H1 (cell line): ENCODE results near the gene ZDHHC11B. TPM values are rescaled to one million over a fixed set of nuclear protein-coding genes. Genes with fewer than 3 reads are reported as not detected.
"Not testable (repeated sequence)": the region's sequence is repeated elsewhere in the genome, so short reads cannot be mapped to it uniquely, and the experiment has no call there.

Experiments
- CTCF ChIA-PET: fragments of 300-600 bp; sonication (Branson Sonifier 250); formaldehyde crosslinking; loops from one replicate; lab custom pipeline; 2021; ENCODE audit not compliant: partially characterized antibody; lab: Charles Lee
- POLR2A ChIA-PET: fragments of 300-600 bp; sonication (Branson Sonifier 250); formaldehyde crosslinking; loops from one replicate; lab custom pipeline; 2021; ENCODE audit warnings: inconsistent platforms; ENCODE audit not compliant: partially characterized antibody; lab: Charles Lee
- DNase-seq, 2 experiments: peaks; one replicate each; pipeline versions ENCODE4 v3.0.0 to v3.0.0-alpha.2; 2010 to 2022; ENCODE audit warnings: low spot score in 2 of 2, low read depth in 1 of 2, mixed read lengths in 1 of 2
- FAIRE-seq: peaks from 2 replicates; lab custom pipeline; 2011; peaks lifted over from hg19 to GRCh38; lab: Jason Lieb, UNC
- H2AFZ ChIP-seq: 2 replicates; pipeline ENCODE4 v1.8.1; 2012; ENCODE audit warnings: low read length, inconsistent platforms
- H2AK5ac ChIP-seq: 2 replicates; pipeline ENCODE4 v1.6.1; 2013; ENCODE audit warnings: low read depth, low read length
- H2BK120ac ChIP-seq: replicated peaks from 2 replicates; pipeline ENCODE3; 2013; ENCODE audit warnings: low read depth, low read length, inconsistent platforms
- H2BK12ac ChIP-seq: 2 replicates; pipeline ENCODE4 v1.6.1; 2013; ENCODE audit warnings: low read depth, low read length
- H2BK15ac ChIP-seq: 2 replicates; pipeline ENCODE4 v1.6.1; 2013; ENCODE audit warnings: low read length
- H2BK20ac ChIP-seq: 2 replicates; pipeline ENCODE4 v1.6.1; 2013; ENCODE audit warnings: low read length
- H2BK5ac ChIP-seq: 2 replicates; pipeline ENCODE4 v1.6.1; 2013; ENCODE audit warnings: low read depth, low read length
- H3K14ac ChIP-seq: 2 replicates; pipeline ENCODE4 v1.6.1; 2013; ENCODE audit warnings: inconsistent platforms; ENCODE audit not compliant: insufficient read length
- H3K18ac ChIP-seq: 2 replicates; pipeline ENCODE4 v1.6.1; 2013; ENCODE audit warnings: low read length; ENCODE audit errors: extremely low read depth
- H3K23ac ChIP-seq: 2 replicates; pipeline ENCODE4 v1.6.1; 2013; ENCODE audit warnings: inconsistent platforms; ENCODE audit not compliant: insufficient read length
- H3K23me2 ChIP-seq: 2 replicates; pipeline ENCODE4 v1.6.1; 2013; ENCODE audit warnings: low read depth, low read length
- H3K27ac ChIP-seq: 2 replicates; pipeline ENCODE4 v1.6.1; 2011; ENCODE audit warnings: low read depth, low read length, inconsistent platforms
- H3K27me3 ChIP-seq, 4 experiments: replicated peaks in 1 of 4; 1 replicate in 1 of 4; 2 replicates in 3 of 4; pipeline versions ENCODE4 v1.6.1 to v1.8.1; 2011 to 2013; ENCODE audit warnings: low read length in 3 of 4, mild to moderate bottlenecking in 3 of 4, inconsistent platforms in 2 of 4, mixed read lengths in 2 of 4, moderate library complexity in 1 of 4; ENCODE audit not compliant: control insufficient read depth in 3 of 4, insufficient read depth in 3 of 4; ENCODE audit errors: extremely low read depth in 1 of 4
- H3K36me3 ChIP-seq, 4 experiments: 2 replicates each; pipeline versions ENCODE4 v1.6.1 to v1.8.1; 2011 to 2013; ENCODE audit warnings: mild to moderate bottlenecking in 4 of 4, low read length in 3 of 4, moderate library complexity in 2 of 4, control low read depth in 1 of 4, inconsistent platforms in 1 of 4; ENCODE audit not compliant: insufficient read depth in 4 of 4, control insufficient read depth in 2 of 4
- H3K4ac ChIP-seq: replicated peaks from 2 replicates; pipeline ENCODE3; 2013; ENCODE audit warnings: low read length, low read depth, mixed read lengths, inconsistent platforms; ENCODE audit not compliant: insufficient read length
- H3K4me1 ChIP-seq, 4 experiments: replicated peaks in 1 of 4; 1 replicate in 1 of 4; 2 replicates in 3 of 4; pipeline versions ENCODE4 v1.6.1 to v1.8.1; 2011 to 2013; ENCODE audit warnings: low read length in 3 of 4, inconsistent platforms in 2 of 4, mixed read lengths in 1 of 4; ENCODE audit not compliant: insufficient read depth in 4 of 4, control insufficient read depth in 3 of 4
- H3K4me2 ChIP-seq, 2 experiments: 2 replicates each; pipeline versions ENCODE4 v1.6.1 to v1.8.1; 2011 to 2013; ENCODE audit warnings: low read depth in 2 of 2, low read length in 2 of 2, control low read depth in 1 of 2, inconsistent platforms in 1 of 2, mild to moderate bottlenecking in 1 of 2; ENCODE audit not compliant: insufficient read depth in 1 of 2
- H3K4me3 ChIP-seq, 4 experiments: fragments of 200-600, 300-600 bp in 1 of 4; sonication (generic), shearing (Covaris generic), sonication (Bioruptor Twin) in 1 of 4; 2 replicates each; pipeline versions ENCODE4 v1.5.1 to v1.8.1; 2011 to 2016; ENCODE audit warnings: low read length in 4 of 4, low read depth in 3 of 4, control low read depth in 2 of 4, inconsistent platforms in 2 of 4, mild to moderate bottlenecking in 2 of 4, mixed read lengths in 1 of 4, moderate library complexity in 1 of 4; ENCODE audit not compliant: insufficient read depth in 2 of 4; ENCODE audit errors: extremely low read depth in 1 of 4
- H3K56ac ChIP-seq: replicated peaks from 2 replicates; pipeline ENCODE3; 2013; ENCODE audit warnings: low read depth, mild to moderate bottlenecking, mixed read lengths, low read length, inconsistent platforms; ENCODE audit not compliant: insufficient read length
- H3K79me1 ChIP-seq: 2 replicates; pipeline ENCODE4 v1.6.1; 2013; ENCODE audit warnings: low read depth, low read length, control low read depth
- H3K79me2 ChIP-seq, 2 experiments: 2 replicates each; pipeline versions ENCODE4 v1.6.1 to v1.8.1; 2012 to 2013; ENCODE audit warnings: low read length in 2 of 2, mild to moderate bottlenecking in 2 of 2, inconsistent platforms in 1 of 2; ENCODE audit not compliant: insufficient read depth in 2 of 2, control insufficient read depth in 1 of 2
- H3K9ac ChIP-seq, 4 experiments: replicated peaks in 1 of 4; 1 replicate in 1 of 4; 2 replicates in 3 of 4; pipeline versions ENCODE4 v1.6.1 to v1.8.1; 2011 to 2013; ENCODE audit warnings: low read depth in 3 of 4, low read length in 3 of 4, control low read depth in 2 of 4, mild to moderate bottlenecking in 2 of 4, moderate library complexity in 2 of 4, inconsistent platforms in 1 of 4; ENCODE audit errors: extremely low read depth in 1 of 4
- H3K9me3 ChIP-seq, 2 experiments: 2 replicates each; pipeline versions ENCODE4 v1.6.1 to v1.8.1; 2012 to 2013; ENCODE audit warnings: mild to moderate bottlenecking in 2 of 2, moderate library complexity in 2 of 2, control low read depth in 1 of 2, inconsistent platforms in 1 of 2, low read depth in 1 of 2, low read length in 1 of 2, mixed read lengths in 1 of 2; ENCODE audit not compliant: insufficient read depth in 2 of 2
- H4K20me1 ChIP-seq, 2 experiments: replicated peaks in 1 of 2; 2 replicates each; pipeline versions ENCODE3 to v1.8.1; 2011 to 2013; ENCODE audit warnings: inconsistent platforms in 2 of 2, low read length in 2 of 2, mild to moderate bottlenecking in 1 of 2; ENCODE audit not compliant: insufficient read depth in 2 of 2, control insufficient read depth in 1 of 2
- H4K5ac ChIP-seq: 2 replicates; pipeline ENCODE4 v1.6.1; 2013; ENCODE audit warnings: low read length, low read depth, mixed read lengths, inconsistent platforms; ENCODE audit not compliant: insufficient read length
- H4K8ac ChIP-seq: 2 replicates; pipeline ENCODE4 v1.8.0; 2013; ENCODE audit warnings: mild to moderate bottlenecking, moderate library complexity, low read length, inconsistent platforms; ENCODE audit not compliant: insufficient read depth; ENCODE audit errors: extremely low read depth
- H4K91ac ChIP-seq: replicated peaks from 2 replicates; pipeline ENCODE3; 2013; ENCODE audit warnings: low read length, mixed read lengths, inconsistent platforms; ENCODE audit not compliant: insufficient read length
- PHF8 ChIP-seq: fragments of 200-600 bp; sonication (generic); conservative IDR thresholded peaks from 2 replicates; pipeline ENCODE4 v1.7.1; 2012; ENCODE audit warnings: low read depth, mild to moderate bottlenecking, inconsistent platforms, low read length, moderate library complexity
- WGBS, 2 experiments: shearing (Covaris generic) in 1 of 2; methylation state at CpG; one replicate each; pipeline versions ENCODE4 v1.1.6 to v1.1.7; 2013 to 2015; ENCODE audit warnings: low lambda C conversion rate in 2 of 2, mixed read lengths in 2 of 2, inconsistent platforms in 1 of 2, low coverage in 1 of 2, missing lambda C conversion rate in 1 of 2; ENCODE audit not compliant: insufficient replicate concordance in 2 of 2, insufficient coverage in 1 of 2, insufficient read length in 1 of 2; ENCODE audit errors: extremely low coverage in 1 of 2, missing lambda C conversion rate in 1 of 2; 5-methylcytosine and 5-hydroxymethylcytosine counted together
- polyA plus RNA-seq, 7 experiments: library from polyadenylated mRNA; depleted of rRNA in 3 of 7; stranded (reverse) in 5 of 7; unstranded in 2 of 7; fragments of >200 nt in 5 of 7; fragments of 200-250 nt in 2 of 7; gene quantifications; 1 replicate in 5 of 7; 2 replicates in 1 of 7; 4 replicates in 1 of 7; pipeline versions ENCODE4 v1.2.1 to v1.2.3, GENCODE V29; 2011 to 2013; ENCODE audit warnings: missing spikeins in 2 of 7, mixed read lengths in 2 of 7
- total RNA-seq: library from RNA; stranded (reverse); fragmentation: NEBNext Ultra II Directional; extraction: Animal tissue kit (Norgen Biotek cat#: 25700); gene quantifications from 2 replicates; pipeline ENCODE4 v1.2.1, GENCODE V29; 2021

Gene ZDHHC11B
- total and polyA plus RNA-seq, 2 of the 8 experiments (the other 6 are each of a cell fraction or from before 2014, with no cell fraction given): 0.29 to 2.5 TPM

DNA sequence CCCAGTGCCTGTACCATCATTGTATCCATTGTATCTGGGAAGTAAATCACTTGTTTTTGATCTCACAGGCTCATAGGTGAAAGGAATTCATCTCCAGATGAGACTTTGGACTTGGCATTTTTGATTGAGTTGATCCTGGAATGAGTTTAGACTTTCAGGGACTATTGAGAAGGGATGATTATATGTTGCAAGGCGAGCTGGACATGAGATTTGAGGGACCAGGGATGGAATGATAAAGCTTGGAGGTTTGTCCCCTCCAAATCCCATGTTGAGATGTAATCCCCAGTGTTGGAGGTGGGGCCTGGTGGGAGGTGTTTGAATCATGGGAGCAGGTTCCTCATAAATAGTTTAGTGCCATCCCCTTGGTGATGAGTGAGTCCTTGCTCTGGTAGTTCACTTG lies 10.4 kb upstream of the ZDHHC11B start:
- H4K5ac ChIP-seq, H2BK15ac ChIP-seq, DNase-seq, H3K23ac ChIP-seq, H3K18ac ChIP-seq, H3K79me2 ChIP-seq, POLR2A ChIA-PET, H3K79me1 ChIP-seq, H3K27me3 ChIP-seq, H3K56ac ChIP-seq, CTCF ChIA-PET, H2BK120ac ChIP-seq, H3K4me1 ChIP-seq, H4K8ac ChIP-seq, H3K9ac ChIP-seq, H3K23me2 ChIP-seq, H3K27ac ChIP-seq, H3K36me3 ChIP-seq, H2BK12ac ChIP-seq, H3K4me2 ChIP-seq, H4K20me1 ChIP-seq, H4K91ac ChIP-seq, H3K4ac ChIP-seq, FAIRE-seq, H3K14ac ChIP-seq, H2BK5ac ChIP-seq, H3K4me3 ChIP-seq, H2AK5ac ChIP-seq, H2AFZ ChIP-seq, H2BK20ac ChIP-seq: not testable (repeated sequence)
- TF ChIP-seq PHF8: 0 out of 2 replicates have a peak, but pooled peaks have one; percentile 14
- 77% methylated on average over 1 of the region's 1 CpG; no CpG with 5 or more reads in 1 of the 2 experiments for WGBS, 2 experiments
- H3K9me3 ChIP-seq: peaks cover 10 to 23% of the 10 kb centered on the region in 2 experiments; a peak in 3 of 4 replicates

DNA sequence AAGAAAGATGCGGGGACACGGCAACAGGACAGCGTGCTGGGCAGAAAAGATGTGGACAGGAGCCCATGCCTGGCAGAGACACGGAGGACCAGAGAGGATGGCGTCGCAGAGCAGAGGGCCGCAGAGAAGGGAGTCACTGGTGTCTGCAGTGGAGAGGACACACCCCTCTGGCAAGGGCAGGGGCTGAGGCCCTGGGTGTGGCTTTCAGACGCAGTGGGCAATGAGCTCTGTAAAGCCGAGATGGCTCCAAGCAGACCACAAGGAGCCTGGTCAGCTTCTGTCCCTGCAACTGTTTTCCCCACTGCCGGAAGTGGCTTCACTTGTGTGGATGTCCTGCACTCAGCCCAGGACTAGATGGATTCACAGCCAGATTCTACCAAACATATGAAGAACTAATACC lies 4.2 kb upstream of the ZDHHC11B start:
- H2BK120ac ChIP-seq, H3K9ac ChIP-seq, H3K14ac ChIP-seq, H3K4me2 ChIP-seq, DNase-seq, H3K79me1 ChIP-seq, H3K4me3 ChIP-seq, H4K8ac ChIP-seq, H2BK5ac ChIP-seq, H3K4ac ChIP-seq, H3K27ac ChIP-seq, H4K91ac ChIP-seq, H2AFZ ChIP-seq, H2BK20ac ChIP-seq, POLR2A ChIA-PET, H4K20me1 ChIP-seq, H3K23me2 ChIP-seq, H2BK12ac ChIP-seq, CTCF ChIA-PET, H3K23ac ChIP-seq, H3K18ac ChIP-seq, H4K5ac ChIP-seq, H3K36me3 ChIP-seq, H3K4me1 ChIP-seq, H2AK5ac ChIP-seq, H3K56ac ChIP-seq, FAIRE-seq, H2BK15ac ChIP-seq, H3K79me2 ChIP-seq: not testable (repeated sequence)
- 86% methylated on average over 10 of the region's 10 CpGs; no CpG with 5 or more reads in 1 of the 2 experiments for WGBS, 2 experiments
- Histone ChIP-seq H3K9me3 (peaks cover 17 to 18% of the 10 kb centered on the region in 2 experiments), H3K27me3 (peaks cover 8 to 16% (median 12%) of the 10 kb centered on the region in 4 experiments; a peak in 6 of 7 replicates)
